GM12864 (cell line): ENCODE measurements around the gene C1orf159.
"Not testable (repeated sequence)": the region's sequence is repeated elsewhere in the genome, so short reads cannot be mapped to it uniquely, and the experiment has no call there.

Source experiments
- DNase-seq: peaks from one replicate; pipeline ENCODE4 v3.0.0-alpha.2; 2011; ENCODE audit warnings: low read depth
- H3K4me3 ChIP-seq: 2 replicates; pipeline ENCODE4 v1.5.1; 2011; ENCODE audit warnings: mild to moderate bottlenecking, low read depth, low read length, control low read depth
- CTCF ChIP-seq: IDR thresholded peaks from 2 replicates; pipeline ENCODE4 v1.5.1; 2011; ENCODE audit warnings: low read depth, mild to moderate bottlenecking, moderate library complexity, low read length, control low read depth, inconsistent platforms; ENCODE audit errors: missing control alignments

Gene C1orf159

GRCh38 chr1:1156140-1157032 is 40.5 kb upstream of the C1orf159 start:
- no peak overlapping the region for H3K4me3 ChIP-seq
- DNase-seq = no peak
- TF ChIP-seq CTCF = no peak

- H3K4me3 ChIP-seq = no peak overlapping the region
- DNase-seq = no peak
- TF ChIP-seq CTCF = no peak
Observed at GRCh38 chr1:1155258-1155657, 39.4 kb upstream of the C1orf159 start.

- TF ChIP-seq CTCF = no peak
- H3K4me3 ChIP-seq = no peak overlapping the region
- DNase-seq = no peak
Observed at GRCh38 chr1:1153874-1154273, 38.0 kb upstream of the C1orf159 start.

GRCh38 chr1:1153215-1153614 is 37.3 kb upstream of the C1orf159 start:
- not testable (repeated sequence) for DNase-seq, H3K4me3 ChIP-seq

- not testable (repeated sequence) for H3K4me3 ChIP-seq
Observed at GRCh38 chr1:1152431-1152830, 36.5 kb upstream of the C1orf159 start.

GRCh38 chr1:1151306-1151705 is 35.4 kb upstream of the C1orf159 start:
- DNase-seq = no peak
- no peak for TF ChIP-seq CTCF
- H3K4me3 ChIP-seq = no peak overlapping the region

More at GRCh38 chr1:1152431-1152830, 36.5 kb upstream of the C1orf159 start:
- not testable (repeated sequence) for DNase-seq

GRCh38 chr1:1150100-1150499 is 34.2 kb upstream of the C1orf159 start:
- TF ChIP-seq CTCF = no peak
- DNase-seq = no peak
- H3K4me3 ChIP-seq = no peak overlapping the region

- no peak overlapping the region for H3K4me3 ChIP-seq
- DNase-seq = no peak
- TF ChIP-seq CTCF = no peak
Observed at GRCh38 chr1:1149416-1149815, 33.5 kb upstream of the C1orf159 start.
